A549 (cell line): Measurements from ENCODE around the gene HINFP. TPM values are rescaled to one million over a fixed set of nuclear protein-coding genes. Genes with fewer than 3 reads are reported as not detected.
A peak's percentile ranks its signal among the peaks of the same experiment; 100 is the strongest.
"Not testable (repeated sequence)": the region's sequence is repeated elsewhere in the genome, so short reads cannot be mapped to it uniquely, and the experiment has no call there.

ENCODE experiments used
- ATAC-seq, 2 experiments: fragments of 200-7000 bp in 1 of 2; fragments of >200 bp in 1 of 2; cut with Nextera tagmentation in 1 of 2; cut with Tn5 transposase in 1 of 2; 3 replicates each; pipeline versions ENCODE4 v1.8.0 to v1.9.1; 2018 to 2020; ENCODE audit warnings: mild to moderate bottlenecking in 1 of 2, moderate library complexity in 1 of 2
- CTCF ChIA-PET: fragments of 300-600 bp; sonication (Branson Sonifier 250); formaldehyde crosslinking; extraction: SDS; loops from one replicate; lab custom pipeline; 2021; ENCODE audit warnings: antibody characterized with exemption, inconsistent platforms; lab: Yijun Ruan, JAX
- POLR2A ChIA-PET: fragments of 350-600 bp; formaldehyde crosslinking; extraction: SDS; loops from one replicate; lab custom pipeline; 2021; ENCODE audit warnings: antibody characterized with exemption, inconsistent platforms; lab: Yijun Ruan, JAX
- DNase-seq, 2 experiments: peaks; one replicate each; pipeline versions ENCODE4 v3.0.0 to v3.0.0-alpha.2; 2011 to 2016; ENCODE audit warnings: low read depth in 1 of 2, low spot score in 1 of 2
- FAIRE-seq: peaks from 2 replicates; lab custom pipeline; 2011; peaks lifted over from hg19 to GRCh38; lab: Jason Lieb, UNC
- H3K27ac ChIP-seq, 2 experiments: fragments of >200 bp; sonication (Bioruptor Twin); formaldehyde crosslinking; 3 replicates each; pipeline ENCODE4 v1.5.1; 2016 to 2017
- H3K4me1 ChIP-seq: fragments of >200 bp; sonication (Bioruptor Twin); formaldehyde crosslinking; 3 replicates; pipeline ENCODE4 v1.6.1; 2016
- H3K4me2 ChIP-seq: fragments of >200 bp; sonication (Bioruptor Twin); formaldehyde crosslinking; 3 replicates; pipeline ENCODE4 v1.6.1; 2016
- H3K4me3 ChIP-seq: fragments of >200 bp; sonication (Bioruptor Twin); formaldehyde crosslinking; 3 replicates; pipeline ENCODE4 v1.5.1; 2016
- H3K9me3 ChIP-seq: fragments of >200 bp; sonication (Bioruptor Twin); formaldehyde crosslinking; 3 replicates; pipeline ENCODE4 v1.6.1; 2016
- CBX2 ChIP-seq: fragments of 200-600 bp; sonication (generic); IDR thresholded peaks from 2 replicates; pipeline ENCODE4 v1.6.1; 2016; ENCODE audit warnings: low read depth, mild to moderate bottlenecking, borderline replicate concordance
- EHMT2 ChIP-seq: fragments of 200-600 bp; sonication (generic); IDR thresholded peaks from 2 replicates; pipeline ENCODE4 v1.6.1; 2016; ENCODE audit warnings: antibody characterized with exemption, low read depth, mild to moderate bottlenecking, moderate library complexity
- EP300 ChIP-seq, 2 experiments: fragments of >200 bp; sonication (Bioruptor Twin); formaldehyde crosslinking; IDR thresholded peaks; 2 replicates in 1 of 2; 3 replicates in 1 of 2; pipeline ENCODE4 v1.6.1; 2016 to 2017
- HEYL ChIP-seq: fragments of 250-450 bp; sonication (Bioruptor Pico); IDR thresholded peaks from 2 replicates; pipeline ENCODE4 v1.8.0; 2021; ENCODE audit warnings: mild to moderate bottlenecking, moderate library complexity
- HMGXB4 ChIP-seq: fragments of 250-450 bp; sonication (Bioruptor Pico); IDR thresholded peaks from 2 replicates; pipeline ENCODE4 v1.5.0; 2021; ENCODE audit warnings: mild to moderate bottlenecking, moderate library complexity, borderline replicate concordance
- JUN ChIP-seq, 2 experiments: fragments of >200 bp; sonication (Bioruptor Twin); formaldehyde crosslinking; IDR thresholded peaks; 2 replicates in 1 of 2; 3 replicates in 1 of 2; pipeline ENCODE4 v1.6.1; 2016 to 2017
- KDM1A ChIP-seq: fragments of 200-600 bp; sonication (generic); IDR thresholded peaks from 2 replicates; pipeline ENCODE4 v1.6.1; 2016; ENCODE audit warnings: low read depth, mild to moderate bottlenecking
- NPAS2 ChIP-seq: fragments of 250-450 bp; sonication (Bioruptor Pico); IDR thresholded peaks from 2 replicates; pipeline ENCODE4 v1.8.0; 2022; ENCODE audit warnings: mild to moderate bottlenecking, moderate library complexity, borderline replicate concordance
- NR3C1 ChIP-seq: fragments of >200 bp; sonication (Bioruptor Twin); formaldehyde crosslinking; IDR thresholded peaks from 3 replicates; pipeline ENCODE4 v1.6.1; 2017
- POLR2AphosphoS2 ChIP-seq: conservative IDR thresholded peaks from 2 replicates; pipeline ENCODE4 v1.6.1; 2012; ENCODE audit warnings: low read length, improper control_type of control experiment, inconsistent platforms
- RAD21 ChIP-seq, 2 experiments: fragments of >200 bp in 1 of 2; sonication (Bioruptor Twin) in 1 of 2; formaldehyde crosslinking in 1 of 2; IDR thresholded peaks in 1 of 2; conservative IDR thresholded peaks in 1 of 2; 2 replicates in 1 of 2; 3 replicates in 1 of 2; pipeline ENCODE4 v1.6.1; 2012 to 2018; ENCODE audit warnings: inconsistent platforms in 1 of 2
- RCOR1 ChIP-seq: fragments of 150-350 bp; IDR thresholded peaks from 2 replicates; pipeline ENCODE4 v1.6.1; 2014; ENCODE audit warnings: antibody characterized with exemption, low read length, low read depth
- RFX5 ChIP-seq: fragments of 450-650 bp; IDR thresholded peaks from 2 replicates; pipeline ENCODE4 v1.7.1; 2014; ENCODE audit warnings: antibody characterized with exemption, mild to moderate bottlenecking, moderate library complexity
- WGBS: methylation state at CpG from one replicate; pipeline ENCODE4 v1.1.6; 2017; ENCODE audit errors: missing lambda C conversion rate; 5-methylcytosine and 5-hydroxymethylcytosine counted together
- polyA plus RNA-seq, 4 experiments: library from polyadenylated mRNA; depleted of rRNA in 3 of 4; stranded (reverse); fragments of >200 nt; fragmentation: RNase III in 1 of 4; extraction: RNeasy Plus Mini Kit Qiagen cat#74134 plus additional on column Dnase treatment in 1 of 4; gene quantifications; 2 replicates in 3 of 4; 3 replicates in 1 of 4; pipeline ENCODE4 v1.2.3, GENCODE V29; 2011 to 2017
- TF ChIP-seq, protein P1 (sequence below): IDR thresholded peaks from 2 replicates; pipeline ENCODE4 v1.6.1; 2012
- TF ChIP-seq, protein P2 (sequence below): fragments of >200 bp; sonication (Bioruptor Twin); formaldehyde crosslinking; IDR thresholded peaks from 3 replicates; pipeline ENCODE4 v1.5.1; 2016

Gene HINFP
- polyA plus RNA-seq, 2 of the 4 experiments (the other 2 are of a cell fraction): 10.0 to 13.0 TPM

- Histone ChIP-seq H3K4me1 (no peaks in the 10 kb centered on the region), H3K4me3 (no peak overlapping the region), H3K4me2 (no peak overlapping the region), H3K27ac (no peak overlapping the region), H3K9me3 (no peaks in the 10 kb centered on the region)
- no peak for DNase-seq
- no peak for ATAC-seq
- 100% methylated on average over 3 of the region's 3 CpGs for WGBS
- FAIRE-seq: no peak
- CTCF ChIA-PET: interaction anchor here (1.1 kb wide), 1 partner anchor 12 kb away, joined by 3 read pairs; no protein-coding TSS in a partner anchor
- POLR2A ChIA-PET: no interaction called here
- no peak for TF ChIP-seq POLR2AphosphoS2
- no peak for TF ChIP-seq RFX5
- TF ChIP-seq, protein P1, sequence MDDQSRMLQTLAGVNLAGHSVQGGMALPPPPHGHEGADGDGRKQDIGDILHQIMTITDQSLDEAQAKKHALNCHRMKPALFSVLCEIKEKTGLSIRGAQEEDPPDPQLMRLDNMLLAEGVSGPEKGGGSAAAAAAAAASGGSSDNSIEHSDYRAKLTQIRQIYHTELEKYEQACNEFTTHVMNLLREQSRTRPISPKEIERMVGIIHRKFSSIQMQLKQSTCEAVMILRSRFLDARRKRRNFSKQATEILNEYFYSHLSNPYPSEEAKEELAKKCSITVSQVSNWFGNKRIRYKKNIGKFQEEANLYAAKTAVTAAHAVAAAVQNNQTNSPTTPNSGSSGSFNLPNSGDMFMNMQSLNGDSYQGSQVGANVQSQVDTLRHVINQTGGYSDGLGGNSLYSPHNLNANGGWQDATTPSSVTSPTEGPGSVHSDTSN: no peak
- no peak for TF ChIP-seq NPAS2 (CRISPR knock-in tag)
- TF ChIP-seq, protein P2, sequence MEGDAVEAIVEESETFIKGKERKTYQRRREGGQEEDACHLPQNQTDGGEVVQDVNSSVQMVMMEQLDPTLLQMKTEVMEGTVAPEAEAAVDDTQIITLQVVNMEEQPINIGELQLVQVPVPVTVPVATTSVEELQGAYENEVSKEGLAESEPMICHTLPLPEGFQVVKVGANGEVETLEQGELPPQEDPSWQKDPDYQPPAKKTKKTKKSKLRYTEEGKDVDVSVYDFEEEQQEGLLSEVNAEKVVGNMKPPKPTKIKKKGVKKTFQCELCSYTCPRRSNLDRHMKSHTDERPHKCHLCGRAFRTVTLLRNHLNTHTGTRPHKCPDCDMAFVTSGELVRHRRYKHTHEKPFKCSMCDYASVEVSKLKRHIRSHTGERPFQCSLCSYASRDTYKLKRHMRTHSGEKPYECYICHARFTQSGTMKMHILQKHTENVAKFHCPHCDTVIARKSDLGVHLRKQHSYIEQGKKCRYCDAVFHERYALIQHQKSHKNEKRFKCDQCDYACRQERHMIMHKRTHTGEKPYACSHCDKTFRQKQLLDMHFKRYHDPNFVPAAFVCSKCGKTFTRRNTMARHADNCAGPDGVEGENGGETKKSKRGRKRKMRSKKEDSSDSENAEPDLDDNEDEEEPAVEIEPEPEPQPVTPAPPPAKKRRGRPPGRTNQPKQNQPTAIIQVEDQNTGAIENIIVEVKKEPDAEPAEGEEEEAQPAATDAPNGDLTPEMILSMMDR: no peak
- TF ChIP-seq CBX2: no peak
Measured at GRCh38 chr11:119130662-119131061, 9.3 kb downstream of the HINFP start.

DNA sequence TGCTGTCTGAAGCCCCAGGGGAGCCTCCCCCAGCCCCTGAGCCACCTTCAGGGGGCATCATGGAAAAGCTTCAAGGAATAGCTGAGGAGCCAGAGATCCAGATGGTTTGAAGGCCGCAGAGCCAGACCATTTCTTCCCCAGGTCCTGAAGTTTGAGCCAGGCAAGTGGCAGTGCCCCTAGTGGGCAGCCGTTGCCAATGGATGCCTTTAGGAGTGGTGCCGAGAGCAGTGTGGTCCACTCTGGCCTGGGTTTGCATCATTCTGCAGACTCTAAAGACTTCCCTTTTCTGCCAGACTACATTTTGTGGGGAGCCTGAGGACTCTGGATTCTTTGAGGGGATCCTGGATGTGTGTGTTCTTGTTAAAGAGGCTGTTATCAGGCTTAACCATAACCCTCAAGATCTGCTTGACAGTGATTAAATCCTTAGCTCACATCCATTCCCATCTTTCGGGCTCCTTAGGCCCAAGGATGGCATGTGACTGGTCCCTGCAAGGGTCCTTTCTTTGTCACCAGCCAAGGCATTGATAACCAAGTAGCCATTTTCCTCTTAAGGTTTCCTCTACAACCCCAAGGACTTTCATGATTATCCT lies 13.1 kb downstream of the HINFP start:
- Histone ChIP-seq H3K9me3 (no peaks in the 10 kb centered on the region), H3K4me2 (no peak overlapping the region), H3K27ac (no peak overlapping the region), H3K4me1 (no peaks in the 10 kb centered on the region), H3K4me3 (no peak overlapping the region)
- ChIA-PET CTCF (interaction anchor here (0.6 to 3.0 kb wide), 13 partner anchors 8 to 204 kb away, joined by 3 to 13 read pairs (median 3); partner anchors contain the start of gene DPAGT1), POLR2A (no interaction called here)
- ATAC-seq (peak; percentile 87 to 92), DNase-seq (peak; percentile 21 to 47), FAIRE-seq (no peak)
- TF ChIP-seq NR3C1: no peak
- TF ChIP-seq, protein P2: peak; percentile 30
- TF ChIP-seq JUN (IDR thresholded peaks at IDR 0.05): no peak
- TF ChIP-seq HEYL (CRISPR knock-in tag): no peak
- TF ChIP-seq KDM1A: no peak
- TF ChIP-seq RAD21 (conservative IDR thresholded peaks at IDR 0.05 in 1 of 2, IDR thresholded peaks at IDR 0.05 in 1 of 2): peak in 1 of 2 experiments; percentile 18; a peak in 1 of 5 replicates
- no peak for TF ChIP-seq RCOR1
- no peak for TF ChIP-seq HMGXB4 (CRISPR knock-in tag)
- no peak for TF ChIP-seq EP300 (IDR thresholded peaks at IDR 0.05)
- no peak for TF ChIP-seq EHMT2
- WGBS: 58% methylated on average over 4 of the region's 4 CpGs

DNA sequence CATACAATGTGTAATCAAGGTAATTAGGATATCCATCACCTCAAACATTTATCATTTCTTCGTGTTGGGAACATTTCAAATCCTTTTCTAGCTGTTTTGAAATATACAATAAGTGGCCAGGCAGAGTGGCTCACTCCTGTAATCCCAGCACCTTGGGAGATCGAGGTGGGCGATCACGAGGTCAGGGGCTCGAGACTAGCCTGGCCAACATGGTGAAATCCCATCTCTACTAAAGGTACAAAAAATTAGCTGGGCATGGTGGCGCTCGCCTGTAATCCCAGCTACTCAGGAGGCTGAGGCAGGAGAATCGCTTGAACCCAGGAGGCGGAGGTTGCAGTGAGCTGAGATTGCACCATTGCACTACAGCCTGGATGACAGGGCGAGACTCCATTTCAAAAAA lies 17.9 kb downstream of the HINFP start:
- ATAC-seq, FAIRE-seq, DNase-seq, H3K4me1 ChIP-seq, H3K4me2 ChIP-seq, H3K4me3 ChIP-seq, H3K9me3 ChIP-seq, H3K27ac ChIP-seq: not testable (repeated sequence)
- WGBS: 79% methylated on average over 10 of the region's 10 CpGs
- POLR2A ChIA-PET: interaction anchor here (1.0 kb wide), 1 partner anchor 18 kb away, joined by 3 read pairs; the partner anchor contains the start of gene HINFP
- CTCF ChIA-PET: interaction anchor here (0.6 to 1.6 kb wide), 5 partner anchors 14 to 185 kb away, joined by 3 read pairs; no protein-coding TSS in a partner anchor
